Heart left ventricle (tissue), 16 donors: ENCODE results near the gene C8G. TPM values are rescaled to one million over a fixed set of nuclear protein-coding genes. Genes with fewer than 3 reads are reported as not detected.

ENCODE experiments used
- ATAC-seq, 4 donors: fragments of 200-7000 bp; cut with Tn5 transposase; one replicate each; pipeline ENCODE4 v1.9.1; 2020 to 2022; ENCODE audit warnings: moderate library complexity in 4 of 4, mild to moderate bottlenecking in 3 of 4, moderate number of reproducible peaks in 1 of 4
- DNase-seq, 5 donors: peaks; one replicate each; pipeline ENCODE4 v3.0.0-alpha.2; 2020
- H3K27ac ChIP-seq, 12 donors: fragments of 200-600 bp; sonication (generic) in 4 of 12; one replicate each; pipeline versions ENCODE4 v1.5.0 to v1.8.0; 2016 to 2022; ENCODE audit warnings: mild to moderate bottlenecking in 2 of 12
- H3K27me3 ChIP-seq, 9 donors: fragments of 200-600 bp; sonication (generic) in 2 of 9; one replicate each; pipeline versions ENCODE4 v1.5.1 to v1.8.0; 2016 to 2022; ENCODE audit warnings: mild to moderate bottlenecking in 3 of 9
- H3K36me3 ChIP-seq, 9 donors: fragments of 200-600 bp; sonication (generic) in 2 of 9; one replicate each; pipeline versions ENCODE4 v1.5.0 to v1.8.0; 2018 to 2022; ENCODE audit warnings: mild to moderate bottlenecking in 2 of 9
- H3K4me1 ChIP-seq, 12 donors: fragments of 200-600 bp; sonication (generic) in 4 of 12; one replicate each; pipeline versions ENCODE4 v1.5.0 to v1.8.0; 2016 to 2022; ENCODE audit warnings: mild to moderate bottlenecking in 3 of 12
- H3K4me3 ChIP-seq, 12 donors: fragments of 200-600 bp; sonication (generic) in 4 of 12; one replicate each; pipeline versions ENCODE4 v1.5.0 to v1.8.0; 2017 to 2022; ENCODE audit warnings: mild to moderate bottlenecking in 9 of 12, moderate library complexity in 4 of 12
- H3K9me3 ChIP-seq, 12 donors: fragments of 200-600 bp; sonication (generic) in 4 of 12; one replicate each; pipeline versions ENCODE4 v1.5.0 to v1.8.0; 2016 to 2022; ENCODE audit warnings: mild to moderate bottlenecking in 1 of 12
- CTCF ChIP-seq, 12 donors: fragments of 200-600 bp; sonication (generic) in 4 of 12; IDR thresholded peaks; one replicate each; pipeline versions ENCODE4 v1.5.0 to v1.8.0; 2018 to 2022; ENCODE audit warnings: antibody characterized with exemption in 12 of 12, mild to moderate bottlenecking in 5 of 12
- POLR2A ChIP-seq, 2 donors: fragments of 450-650 bp; IDR thresholded peaks; one replicate each; pipeline ENCODE4 v1.6.1; 2017; ENCODE audit warnings: antibody characterized with exemption in 2 of 2, mild to moderate bottlenecking in 2 of 2, moderate library complexity in 2 of 2
- WGBS, 4 donors: extraction: QIAGEN DNeasy Blood & Tissue Kit in 2 of 4; methylation state at CpG; one replicate each; pipeline versions ENCODE4 v1.1.5 to v1.1.7; 2013 to 2018; 5-methylcytosine and 5-hydroxymethylcytosine counted together
- intact Hi-C, 10 donors: fragments of 100-400 bp; cut with DNase I; formaldehyde crosslinking; loops; one replicate each; pipeline versions ENCODE4 v1.11.1 to v1.14.2; 2022
- polyA plus RNA-seq, 2 donors: library from polyadenylated mRNA; stranded (reverse); fragments of 200-250 nt; gene quantifications; one replicate each; pipeline ENCODE4 v1.2.3, GENCODE V29; 2013
- total RNA-seq, 9 donors: library from RNA; depleted of rRNA in 2 of 9; stranded (reverse); fragments of >200 nt in 2 of 9; fragmentation: NEBNext Ultra II Directional in 3 of 9; extraction: Animal tissue kit (Norgen Biotek cat#: 25700) in 3 of 9; gene quantifications; one replicate each; pipeline versions ENCODE4 v1.1.0 to v1.2.4, GENCODE V29; 2016 to 2023
- donor health status: ischemic (EF 13 %, LVEDD 7.1; RV severe dilation, severe dysfunction).
- donor health status: healthy with polysubstance abuse.
- donor health status: DM: no; HTN: yes; CAD: no.
- donor health status: DM: no; HTN: no; CAD: no.
- donor health status: ischemic (EF 25% LVEDD 6.9; RV normal size, moderate dysfunction).
- donor health status: ischemic (EF 25% LVEDD 5.7; RV mildly dilated, moderate dysfunction).
- donor health status: healthy.
- donor health status: DM: yes; HTN: yes; CAD: no.
- donor health status: ischemic (EF 35%, LVEDD 5.7; RV mildly dilated, moderate dysfunction).
- donor health status: nonischemic (EF 11% LVEDD 7.7; RV severe dilation, severe dysfunction).
- donor health status: DM: yes; HTN: yes; CAD: no.
- donor health status: PGD.
- donor health status: ischemic (EF 29% LVEDD 5.4; RV normal size, mild dysfunction).
- donor health status: nonischemic (EF 23%, LVEDD 6.1; RV moderate dilation, normal function).

Gene C8G
- total and polyA plus RNA-seq, 11 donors: 1.0 to 3.7 (median 1.5) TPM; not detected in 2

- H3K4me3 ChIP-seq: no peak overlapping the region
- intact Hi-C loops: loop anchor here in 8 of 10 donors (2.0 to 5.0 kb wide), 9 partner anchors 36 to 154 kb away; partner anchors contain the start of genes PAXX (in 3 of the 8), ABCA2 (in 1 of the 8), CLIC3 (in 1 of the 8) and FUT7 (in 1 of the 8)
- TF ChIP-seq POLR2A (IDR thresholded peaks at IDR 0.05) (no peak), CTCF (IDR thresholded peaks at IDR 0.05) (no peak)
These were observed 1.4 kb downstream of the C8G start for GRCh38 chr9:136946228-136947027.

GRCh38 chr9:136947028-136947891 lies 2.2 kb downstream of the C8G start:
- intact Hi-C loops: loop anchor here in 8 of 10 donors (2.0 to 5.0 kb wide), 9 partner anchors 35 to 155 kb away; partner anchors contain the start of genes PAXX (in 3 of the 8), ABCA2 (in 1 of the 8), CLIC3 (in 1 of the 8) and FUT7 (in 1 of the 8)
- WGBS, 4 donors: 57 to 72% (median 58%) methylated on average over 20 to 26 of the region's 26 CpGs
- DNase-seq: peak in 2 of 5 donors; percentile 29 to 63
- H3K4me3 ChIP-seq: no peak overlapping the region
- peak overlapping the region in 8 of 12 donors; percentile 1 to 92 (median 52) for H3K27ac ChIP-seq
- no peak for ATAC-seq
- H3K36me3 ChIP-seq: peaks cover 1 to 12% (median 9%) of the 10 kb centered on the region in 9 donors
- H3K4me1 ChIP-seq: peaks cover 4 to 68% (median 38%) of the 10 kb centered on the region in 12 donors
- H3K9me3 ChIP-seq: no peaks in the 10 kb centered on the region
- no peak for TF ChIP-seq CTCF (IDR thresholded peaks at IDR 0.05)
- TF ChIP-seq POLR2A (IDR thresholded peaks at IDR 0.05): no peak
- no peaks in the 10 kb centered on the region for H3K27me3 ChIP-seq

More at GRCh38 chr9:136946228-136947027, 1.4 kb downstream of the C8G start:
- 83 to 89% (median 87%) methylated on average over 14 to 27 of the region's 27 CpGs for WGBS, 4 donors
- Histone ChIP-seq H3K36me3 (peaks cover 6 to 20% (median 17%) of the 10 kb centered on the region in 9 donors), H3K27me3 (no peaks in the 10 kb centered on the region), H3K4me1 (peaks cover 7 to 70% (median 38%) of the 10 kb centered on the region in 12 donors), H3K27ac (peak overlapping the region in 1 of 12 donors; percentile 71), H3K9me3 (no peaks in the 10 kb centered on the region)
- peak in 2 of 5 donors; percentile 33 to 61 for DNase-seq
- no peak for ATAC-seq

GRCh38 chr9:136947955-136948510 lies 3.0 kb downstream of the C8G start:
- Histone ChIP-seq H3K27ac (peak overlapping the region in 8 of 12 donors; percentile 1 to 92 (median 52)), H3K27me3 (no peaks in the 10 kb centered on the region), H3K9me3 (no peaks in the 10 kb centered on the region), H3K4me1 (peaks cover 2 to 68% (median 34%) of the 10 kb centered on the region in 12 donors), H3K36me3 (peaks cover 0 to 4% (median 1%) of the 10 kb centered on the region in 9 donors), H3K4me3 (no peak overlapping the region)
- WGBS, 4 donors: 22 to 30% (median 27%) methylated on average over 10 to 15 of the region's 15 CpGs
- ATAC-seq (peak in 1 of 4 donors; percentile 40), DNase-seq (peak; percentile 73 to 86 (median 77))
- TF ChIP-seq POLR2A (IDR thresholded peaks at IDR 0.05) (no peak), CTCF (IDR thresholded peaks at IDR 0.05) (peak; percentile 41 to 77 (median 69))
- intact Hi-C loops: loop anchor here (1.0 to 5.0 kb wide), 10 partner anchors 34 to 156 kb away; partner anchors contain the start of genes PAXX (in 3 of the 10), ABCA2 (in 1 of the 10), CLIC3 (in 1 of the 10) and FUT7 (in 1 of the 10)
